ENCODE data around the gene SLC23A2.
A peak's percentile ranks its signal among the peaks of the same experiment; 100 is the strongest.
"Not testable (repeated sequence)": the region's sequence is repeated elsewhere in the genome, so short reads cannot be mapped to it uniquely, and the experiment has no call there.

Gene SLC23A2

GRCh38 chr20:4871486-4871885 lies 129.8 kb downstream of the SLC23A2 start:
- no peak for DNase-seq

DNA sequence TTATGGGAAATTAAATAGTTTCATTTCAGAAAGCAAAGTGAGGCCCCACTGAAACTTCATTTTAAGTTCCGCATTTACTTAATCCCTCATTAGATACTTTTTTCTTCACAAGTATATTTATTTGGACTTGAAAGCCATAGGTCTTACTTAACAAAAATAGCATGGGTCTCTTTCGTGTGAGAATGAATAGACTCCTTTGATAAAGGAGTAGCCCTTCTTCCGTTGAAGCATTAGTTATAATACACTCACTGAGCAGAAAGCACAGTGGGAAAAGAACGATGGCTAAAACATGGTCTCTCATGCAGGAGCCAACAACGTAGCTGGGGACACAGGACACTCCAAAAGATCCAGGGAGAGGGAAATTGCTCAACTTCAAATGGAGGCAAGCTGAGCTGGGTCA lies 130.4 kb downstream of the SLC23A2 start:
- DNase-seq: no peak

GRCh38 chr20:4869290-4870193 lies 131.8 kb downstream of the SLC23A2 start:
- peak; percentile 24 for DNase-seq

DNA sequence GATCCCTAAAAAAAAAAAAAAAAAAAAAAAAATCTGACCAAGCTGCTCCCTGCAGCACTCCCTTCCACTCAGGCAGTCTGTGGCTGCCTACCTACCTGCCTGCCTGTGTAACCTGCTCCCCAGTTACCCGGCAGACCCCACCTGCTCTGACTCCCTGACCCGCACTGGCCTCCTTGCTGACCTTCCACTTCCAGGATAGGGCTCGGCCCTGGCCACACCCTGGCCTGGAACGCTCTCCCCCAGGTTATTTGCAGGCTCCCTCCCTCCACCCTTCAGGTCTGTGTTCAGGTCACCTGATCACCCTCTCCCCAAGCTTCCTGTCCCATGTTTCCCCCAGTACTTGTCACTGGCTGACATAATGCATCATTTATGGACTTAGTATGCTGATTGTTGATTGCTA lies 134.3 kb downstream of the SLC23A2 start:
- no peak for DNase-seq

DNA sequence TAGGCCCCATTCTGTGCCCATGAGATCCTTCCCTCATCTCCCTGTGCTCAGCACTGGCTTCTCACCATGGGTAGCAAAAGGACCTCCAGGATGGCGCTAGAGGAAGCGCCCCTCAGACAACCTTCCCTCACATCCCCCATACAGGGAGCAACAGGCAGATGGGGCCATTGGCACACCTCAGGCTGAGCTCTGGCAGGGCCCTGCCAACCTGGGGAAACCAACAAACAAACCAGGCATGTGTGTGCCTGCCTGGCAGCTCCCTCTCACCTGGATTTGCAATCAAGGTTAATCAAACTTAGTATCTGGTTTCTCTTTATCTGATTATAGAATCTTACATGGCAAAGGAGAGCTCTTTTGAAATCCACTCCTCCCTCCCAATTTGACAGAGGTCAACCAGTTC lies 134.9 kb downstream of the SLC23A2 start:
- no peak for DNase-seq

GRCh38 chr20:4864311-4864752 lies 137.0 kb downstream of the SLC23A2 start:
- no peak for DNase-seq

DNA sequence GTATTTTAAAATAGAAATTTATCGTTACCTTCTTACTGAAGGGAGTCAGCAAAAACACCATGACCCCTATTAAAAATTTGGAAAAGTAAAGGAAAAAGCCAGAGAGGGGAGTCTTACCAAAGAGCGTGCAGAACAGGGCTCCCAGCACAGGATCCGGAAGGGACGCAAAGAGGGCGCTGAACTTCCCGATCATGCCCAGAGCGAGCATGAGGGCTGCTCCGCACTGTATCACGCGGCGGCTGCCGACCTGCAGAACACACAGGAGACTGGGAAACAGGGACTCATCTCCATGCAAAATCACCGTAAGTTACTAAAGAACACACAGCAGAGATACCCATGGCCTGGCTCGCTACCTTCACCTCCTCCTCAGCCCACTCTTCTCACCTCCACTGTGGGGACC lies 138.6 kb downstream of the SLC23A2 start:
- DNase-seq: no peak

DNA sequence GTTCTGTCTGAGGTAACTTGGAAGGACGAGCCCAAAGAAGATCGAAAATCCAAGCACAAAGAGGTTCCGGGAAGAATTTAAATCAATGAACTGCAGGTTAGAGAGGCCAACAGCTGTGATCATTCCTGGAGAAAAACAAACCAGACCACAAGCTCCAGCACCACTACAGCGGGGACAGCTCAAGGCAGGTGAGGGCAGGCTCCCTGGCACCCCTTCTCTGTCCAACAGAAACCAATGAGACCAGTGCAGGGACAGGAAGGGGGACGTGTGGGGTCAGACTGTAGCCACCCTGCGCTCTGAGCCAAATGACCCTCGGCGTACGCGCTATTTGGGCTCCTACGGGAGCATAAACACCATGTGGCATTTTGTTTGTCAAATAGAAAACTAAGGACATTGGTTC lies 139.3 kb downstream of the SLC23A2 start:
- no peak for DNase-seq

DNA sequence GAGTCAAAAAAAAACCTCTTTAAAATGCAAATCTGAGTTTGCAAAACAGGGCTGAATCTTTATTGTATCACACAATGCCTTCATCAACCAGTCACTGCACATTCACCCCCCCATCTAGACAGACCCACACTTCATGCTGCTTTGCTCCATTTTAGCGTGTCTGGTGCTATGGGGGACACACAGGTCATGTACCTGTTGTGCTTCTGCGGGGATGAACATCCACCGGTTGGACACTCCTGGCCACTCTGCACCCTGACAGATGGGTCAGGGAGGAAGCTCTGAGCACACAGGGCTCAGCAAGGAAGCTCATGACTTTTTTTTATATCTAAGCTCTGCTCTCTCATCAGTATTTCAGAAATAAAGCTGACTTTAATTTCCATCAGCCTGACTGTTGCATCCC lies 143.3 kb downstream of the SLC23A2 start:
- DNase-seq: no peak

DNA sequence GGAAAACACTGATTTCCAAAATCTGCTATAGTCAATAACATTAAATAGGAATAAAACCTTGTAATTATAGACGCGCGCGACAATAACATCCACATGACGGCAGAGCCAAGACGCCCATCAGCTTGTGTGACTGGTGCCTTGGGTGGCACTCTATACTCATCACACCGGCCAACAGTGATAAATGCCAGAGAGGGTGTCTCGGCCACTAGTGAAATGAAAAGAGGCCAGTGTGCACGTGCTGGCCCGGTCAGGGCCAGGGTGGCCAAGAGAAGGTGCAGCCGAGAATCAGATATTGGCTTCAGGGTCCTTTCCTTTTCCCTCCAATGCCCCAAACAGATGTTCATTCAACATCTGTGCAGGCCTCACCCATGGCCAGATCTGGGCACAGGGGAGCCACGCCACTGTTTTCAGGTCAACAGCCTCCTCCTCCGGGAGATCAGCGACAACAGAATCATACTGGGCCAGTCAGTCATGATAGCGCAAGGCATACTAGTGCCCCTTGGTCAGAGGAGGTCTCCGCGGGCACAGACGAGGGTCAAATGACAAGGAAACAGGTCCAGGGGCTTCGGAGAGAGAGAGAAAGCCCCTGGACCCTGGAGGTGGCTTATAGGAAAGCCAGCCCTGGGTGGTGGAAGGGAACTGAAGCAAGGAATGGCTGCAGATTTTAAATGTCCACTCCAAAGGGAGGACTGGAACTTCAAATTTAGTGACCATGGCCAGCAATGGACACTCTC lies 145.1 kb downstream of the SLC23A2 start:
- no peak for DNase-seq

- DNase-seq: no peak
Measured at GRCh38 chr20:4855555-4855954, 145.8 kb downstream of the SLC23A2 start.

- DNase-seq: no peak
Measured at GRCh38 chr20:4855097-4855496, 146.2 kb downstream of the SLC23A2 start.

DNA sequence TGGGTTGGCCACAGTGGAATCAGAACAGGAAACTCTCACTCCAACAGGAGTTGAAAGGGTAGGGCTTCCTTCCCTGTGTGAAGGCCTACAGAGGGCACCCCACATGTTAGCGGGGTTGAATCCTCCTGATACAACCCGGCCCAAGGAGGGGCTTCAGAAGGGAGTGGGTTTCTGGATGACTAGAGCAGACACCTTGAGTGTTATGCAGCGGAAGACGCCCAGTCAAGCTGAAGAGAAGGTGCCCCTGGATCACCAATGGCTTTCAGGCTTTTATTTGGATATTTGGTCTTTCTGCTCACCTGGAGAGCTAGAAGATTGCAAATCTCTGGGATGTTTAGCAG lies 146.8 kb downstream of the SLC23A2 start:
- no peak for DNase-seq

- no peak for DNase-seq
Measured at GRCh38 chr20:4853757-4854560, 147.4 kb downstream of the SLC23A2 start.

DNA sequence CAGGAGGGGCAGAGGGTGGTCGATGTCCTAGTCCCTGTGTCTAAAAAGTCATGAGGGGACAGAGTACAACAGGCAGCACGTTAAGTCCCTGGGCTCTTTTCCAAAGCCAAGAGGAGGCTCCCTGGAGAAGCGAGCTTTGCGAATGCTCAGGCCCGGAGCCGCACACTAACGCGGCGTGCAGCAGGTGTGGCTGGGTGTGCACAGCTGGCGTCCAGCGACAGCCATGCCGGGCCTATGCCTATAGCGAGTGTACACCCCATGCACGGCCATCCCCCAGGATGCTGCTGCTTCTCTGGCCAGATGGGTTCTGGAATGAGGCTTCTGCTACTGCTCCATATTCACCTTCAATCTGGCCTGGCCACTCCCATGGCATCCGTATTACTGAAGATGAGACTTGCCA lies 148.3 kb downstream of the SLC23A2 start:
- no peak for DNase-seq

DNA sequence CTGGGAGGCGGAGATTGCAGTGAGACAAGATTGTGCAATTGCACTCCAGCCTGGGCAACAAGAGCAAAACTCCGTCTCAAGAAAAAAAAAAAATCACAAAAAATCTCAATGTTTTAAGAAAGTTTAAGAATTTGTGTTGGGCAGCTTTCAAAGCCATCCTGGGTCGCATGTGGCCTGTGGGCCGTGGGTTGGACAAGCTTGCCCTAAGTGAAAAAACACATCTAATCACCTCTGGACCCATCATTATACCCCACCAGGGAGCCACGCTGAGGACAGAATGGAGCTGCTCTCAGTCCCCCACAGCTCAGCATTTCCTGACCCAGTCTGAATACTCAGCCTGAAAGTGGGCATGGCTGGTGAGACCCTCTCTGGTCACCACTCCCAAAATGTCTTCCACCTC lies 150.3 kb downstream of the SLC23A2 start:
- DNase-seq: no peak

GRCh38 chr20:4848829-4849228 lies 152.5 kb downstream of the SLC23A2 start:
- DNase-seq: not testable (repeated sequence)

- no peak for DNase-seq
Measured at GRCh38 chr20:4848041-4848440, 153.3 kb downstream of the SLC23A2 start.

DNA sequence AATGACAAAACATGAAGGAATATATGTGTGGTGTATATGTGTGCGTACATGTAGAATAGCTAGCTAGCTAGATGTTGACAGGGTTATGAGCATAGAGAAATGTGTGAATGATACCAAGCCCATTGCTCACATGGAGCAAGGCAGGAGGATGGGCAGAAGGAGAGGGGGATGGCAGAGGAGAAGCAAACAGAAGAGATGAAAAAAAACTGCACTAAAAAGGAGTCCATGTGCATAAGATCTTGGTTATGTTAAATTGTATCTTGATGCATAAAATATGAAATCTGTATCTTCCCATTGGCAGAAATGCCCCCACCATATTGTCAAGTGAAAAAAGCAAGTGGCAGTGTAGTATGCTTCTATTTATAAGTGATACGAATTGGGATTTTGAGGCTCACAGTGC lies 154.5 kb downstream of the SLC23A2 start:
- DNase-seq: no peak

DNA sequence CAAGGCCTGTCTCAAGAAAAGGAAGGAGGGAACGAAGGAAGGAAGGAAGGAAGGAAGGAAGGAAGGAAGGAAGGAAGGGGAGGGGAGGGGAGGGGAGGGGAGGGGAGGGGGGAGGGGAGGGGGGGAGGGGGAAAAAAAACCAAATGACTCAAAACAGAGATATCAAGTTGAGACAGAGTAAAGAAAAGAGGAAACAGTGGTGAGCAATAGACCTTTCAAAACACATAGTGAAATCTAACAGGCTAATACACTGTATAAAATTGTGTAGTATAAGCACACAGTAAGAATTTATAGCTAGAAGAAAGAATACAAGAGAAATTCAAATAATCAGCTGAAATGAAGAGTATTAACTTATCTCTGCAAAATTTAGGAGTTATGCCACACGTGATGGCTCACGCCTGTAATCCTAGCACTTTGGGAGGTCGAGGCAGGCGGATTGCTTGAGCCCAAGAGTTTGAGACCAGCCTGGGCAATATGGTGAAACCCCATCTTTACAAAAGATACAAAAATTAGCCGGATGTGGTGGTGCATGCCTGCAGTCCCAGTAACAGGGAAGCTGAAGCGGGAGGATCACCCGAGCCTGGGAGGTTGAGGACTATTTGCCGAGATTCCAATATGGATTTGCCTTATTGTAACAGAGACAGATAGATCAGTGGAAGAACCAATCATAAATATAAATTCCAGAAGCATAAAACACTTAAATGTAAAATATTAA lies 156.4 kb downstream of the SLC23A2 start:
- DNase-seq: no peak

- no peak for DNase-seq
Measured at GRCh38 chr20:4844325-4844724, 157.0 kb downstream of the SLC23A2 start.

- DNase-seq: no peak
Measured at GRCh38 chr20:4840801-4841200, 160.5 kb downstream of the SLC23A2 start.

DNA sequence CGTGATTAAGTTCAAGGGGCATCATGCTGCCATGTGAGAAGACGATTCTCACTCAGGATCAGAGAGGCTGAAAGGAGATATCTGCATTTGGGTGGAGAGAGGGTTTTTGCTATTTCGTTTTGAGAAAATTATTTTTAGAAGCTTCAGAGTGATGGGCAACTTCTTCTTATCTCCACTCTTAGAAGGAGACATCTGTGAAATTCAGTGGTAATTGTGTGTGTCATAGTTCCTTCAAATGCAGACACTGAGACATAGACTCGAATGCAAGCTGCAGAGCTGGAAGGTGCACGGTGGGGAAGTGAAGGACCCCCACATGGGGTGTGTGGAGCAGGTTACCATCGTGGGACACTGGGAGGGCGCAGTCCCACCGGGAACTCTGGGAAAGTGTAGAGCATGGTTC lies 162.8 kb downstream of the SLC23A2 start:
- DNase-seq: no peak

Measured in COR-L47 (cell line).